WTC11 (cell line): Measurements from ENCODE around the gene SLC7A6OS. TPM values are rescaled to one million over a fixed set of nuclear protein-coding genes. Genes with fewer than 3 reads are reported as not detected.

Source experiments
- ATAC-seq: fragments of 200-7000 bp; cut with Tn5 transposase; 2 replicates; pipeline ENCODE4 v1.10.0; 2021; ENCODE audit warnings: mild to moderate bottlenecking, moderate library complexity
- CTCF ChIA-PET: fragments of 300-600 bp; sonication (Branson Sonifier 250); formaldehyde crosslinking; loops from one replicate; lab custom pipeline; 2021; ENCODE audit warnings: antibody characterized with exemption; lab: Charles Lee
- POLR2A ChIA-PET: fragments of 350-600 bp; sonication (Branson Sonifier 250); formaldehyde crosslinking; loops from one replicate; lab custom pipeline; 2021; ENCODE audit warnings: antibody characterized with exemption; lab: Charles Lee
- DNase-seq: peaks from one replicate; pipeline ENCODE4 v3.0.0; 2021; ENCODE audit warnings: low spot score
- H3K27ac Mint-ChIP-seq: 2 replicates; pipeline ENCODE4 v1.8.0; 2021; ENCODE audit warnings: mixed read lengths
- H3K27me3 Mint-ChIP-seq: 2 replicates; pipeline ENCODE4 v1.8.0; 2021; ENCODE audit warnings: low read depth, mild to moderate bottlenecking, moderate library complexity, mixed read lengths
- H3K36me3 Mint-ChIP-seq: 2 replicates; pipeline ENCODE4 v1.8.0; 2021; ENCODE audit warnings: mixed read lengths
- H3K4me1 Mint-ChIP-seq: 2 replicates; pipeline ENCODE4 v1.8.0; 2022; ENCODE audit warnings: mixed read lengths
- H3K4me3 Mint-ChIP-seq: 2 replicates; pipeline ENCODE4 v1.8.0; 2021; ENCODE audit warnings: mild to moderate bottlenecking, moderate library complexity, mixed read lengths
- H3K9me3 Mint-ChIP-seq: 2 replicates; pipeline ENCODE4 v1.8.0; 2021; ENCODE audit warnings: mixed read lengths
- ATF1 ChIP-seq: sonication (generic); formaldehyde crosslinking; IDR thresholded peaks from 2 replicates; pipeline ENCODE4 v1.8.1; 2023; ENCODE audit warnings: mild to moderate bottlenecking, moderate library complexity, missing genetic modification reagents
- CREM ChIP-seq: sonication (generic); formaldehyde crosslinking; IDR thresholded peaks from 2 replicates; pipeline ENCODE4 v1.8.1; 2022; ENCODE audit warnings: mild to moderate bottlenecking, missing genetic modification reagents, moderate library complexity
- E2F1 ChIP-seq: sonication (generic); formaldehyde crosslinking; IDR thresholded peaks from 2 replicates; pipeline ENCODE4 v1.8.0; 2022; ENCODE audit warnings: mild to moderate bottlenecking, missing genetic modification reagents
- ETV6 ChIP-seq: sonication (generic); formaldehyde crosslinking; IDR thresholded peaks from 2 replicates; pipeline ENCODE4 v1.8.1; 2022; ENCODE audit warnings: mild to moderate bottlenecking, missing genetic modification reagents
- GABPB1 ChIP-seq: sonication (generic); formaldehyde crosslinking; IDR thresholded peaks from 2 replicates; pipeline ENCODE4 v1.8.1; 2023; ENCODE audit warnings: mild to moderate bottlenecking, missing genetic modification reagents
- JAZF1 ChIP-seq: fragments of 250-450 bp; sonication (Bioruptor Pico); IDR thresholded peaks from 2 replicates; pipeline ENCODE4 v1.9.0; 2021; ENCODE audit warnings: moderate library complexity, mild to moderate bottlenecking, inconsistent platforms
- MAX ChIP-seq: sonication (generic); formaldehyde crosslinking; IDR thresholded peaks from 2 replicates; pipeline ENCODE4 v1.8.0; 2022; ENCODE audit warnings: mild to moderate bottlenecking, missing genetic modification reagents
- NFATC4 ChIP-seq: fragments of 250-450 bp; sonication (Bioruptor Pico); IDR thresholded peaks from 2 replicates; pipeline ENCODE4 v1.9.0; 2021; ENCODE audit warnings: mild to moderate bottlenecking
- NR1H2 ChIP-seq: sonication (generic); formaldehyde crosslinking; IDR thresholded peaks from 2 replicates; pipeline ENCODE4 v1.9.0; 2021; ENCODE audit warnings: mild to moderate bottlenecking, moderate library complexity, missing genetic modification reagents
- SMAD4 ChIP-seq: sonication (generic); formaldehyde crosslinking; IDR thresholded peaks from 2 replicates; pipeline ENCODE4 v1.8.0; 2022; ENCODE audit warnings: mild to moderate bottlenecking, missing genetic modification reagents
- TCF7 ChIP-seq: sonication (generic); formaldehyde crosslinking; IDR thresholded peaks from 2 replicates; pipeline ENCODE4 v1.8.0; 2022; ENCODE audit warnings: mild to moderate bottlenecking, low read depth, missing genetic modification reagents, moderate library complexity
- ZNF416 ChIP-seq: fragments of 250-450 bp; sonication (Bioruptor Pico); IDR thresholded peaks from 2 replicates; pipeline ENCODE4 v1.9.0; 2021; ENCODE audit warnings: mild to moderate bottlenecking, inconsistent platforms
- ZNF671 ChIP-seq: fragments of 250-450 bp; sonication (Bioruptor Pico); IDR thresholded peaks from 2 replicates; pipeline ENCODE4 v1.8.0; 2021; ENCODE audit warnings: mild to moderate bottlenecking
- total RNA-seq: library from RNA; stranded (reverse); gene quantifications from 3 replicates; pipeline ENCODE4 v1.2.3, GENCODE V29; 2021
- TF ChIP-seq, protein P1 (sequence below): fragments of 250-450 bp; sonication (Bioruptor Pico); IDR thresholded peaks from 2 replicates; pipeline ENCODE4 v1.8.0; 2021; ENCODE audit warnings: mild to moderate bottlenecking
- TF ChIP-seq, protein P2 (sequence below): sonication (generic); formaldehyde crosslinking; conservative IDR thresholded peaks from 2 replicates; pipeline ENCODE4 v1.8.1; 2022; ENCODE audit warnings: mild to moderate bottlenecking, missing genetic modification reagents
- TF ChIP-seq, protein P3 (sequence below): sonication (generic); formaldehyde crosslinking; IDR thresholded peaks from 2 replicates; pipeline ENCODE4 v1.8.1; 2022; ENCODE audit warnings: low read depth, missing genetic modification reagents, borderline replicate concordance
- TF ChIP-seq, protein P4 (sequence below): sonication (generic); formaldehyde crosslinking; IDR thresholded peaks from 2 replicates; pipeline ENCODE4 v1.8.1; 2023; ENCODE audit warnings: mild to moderate bottlenecking, missing genetic modification reagents, borderline replicate concordance
- TF ChIP-seq, protein P5 (sequence below): sonication (generic); formaldehyde crosslinking; IDR thresholded peaks from 2 replicates; pipeline ENCODE4 v1.8.1; 2023; ENCODE audit warnings: mild to moderate bottlenecking, missing genetic modification reagents

SLC7A6OS gene
- total RNA-seq, 1 experiment from 2014 or later, result 22.6 TPM

DNA sequence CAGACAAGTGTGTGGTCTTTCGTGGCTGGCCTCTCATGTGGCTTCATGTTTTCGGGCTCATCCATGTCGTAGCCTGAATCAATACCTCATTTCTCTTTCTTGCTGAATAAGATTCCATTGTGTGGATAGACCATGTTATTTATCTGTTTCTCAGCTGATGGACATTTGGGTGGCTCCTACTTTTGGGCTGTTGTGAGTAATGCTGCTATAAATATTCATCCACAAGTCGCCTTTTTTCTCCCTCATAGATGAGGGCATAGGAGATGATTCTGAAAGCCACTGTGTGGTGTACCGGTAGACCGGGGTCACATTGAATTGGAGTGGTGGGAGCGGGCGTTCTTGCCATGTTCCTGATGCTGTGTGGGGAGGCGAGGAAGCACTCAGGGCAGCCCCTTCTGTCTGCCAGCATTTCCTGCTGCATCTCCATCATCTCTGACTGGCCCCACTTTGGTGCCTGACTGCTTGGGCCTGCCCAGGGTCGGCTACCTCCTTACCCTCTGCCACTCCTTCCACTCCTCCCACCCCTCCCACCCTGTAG, 40.1 kb upstream of the SLC7A6OS start:
- Mint-ChIP-seq H3K27me3 (no peaks in the 10 kb centered on the region), H3K4me3 (no peak overlapping the region), H3K36me3 (peaks cover 35% of the 10 kb centered on the region), H3K9me3 (no peaks in the 10 kb centered on the region), H3K27ac (no peak overlapping the region), H3K4me1 (no peaks in the 10 kb centered on the region)
- CTCF ChIA-PET, result no interaction called here
- POLR2A ChIA-PET, result no interaction called here
- TF ChIP-seq MAX (no peak), GABPB1 (CRISPR knock-in tag) (no peak), JAZF1 (no peak)
- ATAC-seq (no peak), DNase-seq (no peak)

DNA sequence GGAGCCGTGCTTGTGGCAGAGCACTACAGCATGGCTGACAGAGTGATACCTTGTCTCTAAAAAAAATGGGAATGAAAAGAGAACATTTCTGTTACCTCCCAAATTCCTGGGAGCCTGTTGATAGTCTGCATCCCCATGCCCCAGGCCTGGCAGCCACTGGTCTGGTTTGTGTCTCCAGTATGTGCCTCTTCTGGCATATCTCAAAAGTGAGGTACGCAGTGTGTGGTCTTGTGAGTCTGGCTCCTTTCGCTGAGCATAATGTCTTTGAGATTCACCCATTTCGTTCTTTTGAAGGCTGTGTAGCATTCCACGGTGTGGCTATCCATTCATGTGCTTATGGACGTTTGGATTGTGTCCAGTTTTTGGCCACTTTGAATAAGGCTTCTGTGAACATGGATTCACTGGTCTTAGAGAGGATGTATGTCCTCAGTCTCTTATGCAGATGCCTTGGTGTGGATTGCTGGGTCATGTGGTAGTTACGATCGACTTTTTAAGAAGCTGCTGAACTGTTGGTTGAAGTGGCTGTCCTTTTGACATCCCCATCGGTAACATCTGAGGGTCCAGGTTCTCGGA, 39.2 kb upstream of the SLC7A6OS start:
- ATAC-seq (no peak), DNase-seq (no peak)
- CTCF ChIA-PET, result no interaction called here
- Mint-ChIP-seq H3K9me3 (no peaks in the 10 kb centered on the region), H3K4me1 (no peaks in the 10 kb centered on the region), H3K36me3 (peaks cover 39% of the 10 kb centered on the region), H3K27me3 (no peaks in the 10 kb centered on the region), H3K27ac (no peak overlapping the region), H3K4me3 (no peak overlapping the region)
- TF ChIP-seq CREM (CRISPR knock-in tag) (no peak), E2F1 (CRISPR knock-in tag) (no peak), NFATC4 (no peak), ZNF671 (CRISPR knock-in tag) (no peak), ZNF416 (no peak), SMAD4 (CRISPR knock-in tag) (no peak), TCF7 (CRISPR knock-in tag) (no peak), ETV6 (CRISPR knock-in tag) (no peak)
- TF ChIP-seq, protein P1, sequence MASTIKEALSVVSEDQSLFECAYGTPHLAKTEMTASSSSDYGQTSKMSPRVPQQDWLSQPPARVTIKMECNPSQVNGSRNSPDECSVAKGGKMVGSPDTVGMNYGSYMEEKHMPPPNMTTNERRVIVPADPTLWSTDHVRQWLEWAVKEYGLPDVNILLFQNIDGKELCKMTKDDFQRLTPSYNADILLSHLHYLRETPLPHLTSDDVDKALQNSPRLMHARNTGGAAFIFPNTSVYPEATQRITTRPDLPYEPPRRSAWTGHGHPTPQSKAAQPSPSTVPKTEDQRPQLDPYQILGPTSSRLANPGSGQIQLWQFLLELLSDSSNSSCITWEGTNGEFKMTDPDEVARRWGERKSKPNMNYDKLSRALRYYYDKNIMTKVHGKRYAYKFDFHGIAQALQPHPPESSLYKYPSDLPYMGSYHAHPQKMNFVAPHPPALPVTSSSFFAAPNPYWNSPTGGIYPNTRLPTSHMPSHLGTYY, result no peak
- TF ChIP-seq, protein P2, sequence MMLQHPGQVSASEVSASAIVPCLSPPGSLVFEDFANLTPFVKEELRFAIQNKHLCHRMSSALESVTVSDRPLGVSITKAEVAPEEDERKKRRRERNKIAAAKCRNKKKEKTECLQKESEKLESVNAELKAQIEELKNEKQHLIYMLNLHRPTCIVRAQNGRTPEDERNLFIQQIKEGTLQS (CRISPR knock-in tag), result no peak
- POLR2A ChIA-PET, result no interaction called here

DNA sequence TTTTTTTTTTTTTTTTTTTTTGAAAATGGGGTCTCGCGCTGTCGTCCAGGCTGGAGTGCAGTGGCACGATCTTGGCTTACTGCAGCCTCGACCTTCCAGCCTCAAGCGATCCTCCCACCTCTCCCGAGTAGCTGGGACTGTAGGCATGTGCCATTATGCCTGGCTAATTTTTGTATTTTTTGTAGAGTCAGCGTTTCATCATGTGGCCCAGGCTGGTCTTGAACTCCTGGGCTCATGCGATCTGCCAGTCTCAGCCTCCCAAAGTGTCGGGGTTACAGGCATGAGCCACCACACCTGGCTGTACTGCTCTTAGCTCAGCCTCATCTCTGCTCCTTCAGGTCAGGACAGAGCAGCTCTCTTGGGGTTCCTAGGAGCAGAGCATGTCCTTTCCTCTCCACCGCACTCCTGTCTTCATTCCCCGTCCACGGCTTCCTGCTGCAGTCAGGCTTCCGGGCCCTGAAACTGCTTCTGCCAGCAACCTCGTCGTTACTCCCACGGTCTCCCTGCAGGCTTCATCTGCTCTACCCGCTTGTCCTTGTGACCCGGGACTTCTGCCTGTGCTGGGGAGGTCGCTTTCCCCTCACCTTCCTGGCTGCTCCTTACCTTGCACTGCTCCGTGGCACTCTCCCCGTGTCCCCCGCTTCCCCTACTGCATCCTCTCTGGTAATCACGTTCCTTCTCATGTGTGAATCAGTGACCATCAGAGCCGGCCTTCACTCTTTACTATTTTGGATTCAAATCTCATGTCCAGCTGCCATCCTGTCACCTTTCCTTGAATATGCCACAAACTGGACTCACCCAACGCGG, 38.1 kb upstream of the SLC7A6OS start:
- Mint-ChIP-seq H3K4me3 (no peak overlapping the region), H3K36me3 (peaks cover 41% of the 10 kb centered on the region), H3K9me3 (no peaks in the 10 kb centered on the region), H3K27ac (no peak overlapping the region), H3K4me1 (no peaks in the 10 kb centered on the region), H3K27me3 (no peaks in the 10 kb centered on the region)
- CTCF ChIA-PET, result interaction anchor here (0.6 to 1.1 kb wide), 4 partner anchors 13 to 172 kb away, joined by 3 to 4 read pairs (median 3); no protein-coding TSS in a partner anchor
- POLR2A ChIA-PET, result no interaction called here
- DNase-seq, result no peak
- ATAC-seq, result no peak
- TF ChIP-seq, protein P3, sequence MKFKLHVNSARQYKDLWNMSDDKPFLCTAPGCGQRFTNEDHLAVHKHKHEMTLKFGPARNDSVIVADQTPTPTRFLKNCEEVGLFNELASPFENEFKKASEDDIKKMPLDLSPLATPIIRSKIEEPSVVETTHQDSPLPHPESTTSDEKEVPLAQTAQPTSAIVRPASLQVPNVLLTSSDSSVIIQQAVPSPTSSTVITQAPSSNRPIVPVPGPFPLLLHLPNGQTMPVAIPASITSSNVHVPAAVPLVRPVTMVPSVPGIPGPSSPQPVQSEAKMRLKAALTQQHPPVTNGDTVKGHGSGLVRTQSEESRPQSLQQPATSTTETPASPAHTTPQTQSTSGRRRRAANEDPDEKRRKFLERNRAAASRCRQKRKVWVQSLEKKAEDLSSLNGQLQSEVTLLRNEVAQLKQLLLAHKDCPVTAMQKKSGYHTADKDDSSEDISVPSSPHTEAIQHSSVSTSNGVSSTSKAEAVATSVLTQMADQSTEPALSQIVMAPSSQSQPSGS (CRISPR knock-in tag), result no peak
- TF ChIP-seq, protein P4, sequence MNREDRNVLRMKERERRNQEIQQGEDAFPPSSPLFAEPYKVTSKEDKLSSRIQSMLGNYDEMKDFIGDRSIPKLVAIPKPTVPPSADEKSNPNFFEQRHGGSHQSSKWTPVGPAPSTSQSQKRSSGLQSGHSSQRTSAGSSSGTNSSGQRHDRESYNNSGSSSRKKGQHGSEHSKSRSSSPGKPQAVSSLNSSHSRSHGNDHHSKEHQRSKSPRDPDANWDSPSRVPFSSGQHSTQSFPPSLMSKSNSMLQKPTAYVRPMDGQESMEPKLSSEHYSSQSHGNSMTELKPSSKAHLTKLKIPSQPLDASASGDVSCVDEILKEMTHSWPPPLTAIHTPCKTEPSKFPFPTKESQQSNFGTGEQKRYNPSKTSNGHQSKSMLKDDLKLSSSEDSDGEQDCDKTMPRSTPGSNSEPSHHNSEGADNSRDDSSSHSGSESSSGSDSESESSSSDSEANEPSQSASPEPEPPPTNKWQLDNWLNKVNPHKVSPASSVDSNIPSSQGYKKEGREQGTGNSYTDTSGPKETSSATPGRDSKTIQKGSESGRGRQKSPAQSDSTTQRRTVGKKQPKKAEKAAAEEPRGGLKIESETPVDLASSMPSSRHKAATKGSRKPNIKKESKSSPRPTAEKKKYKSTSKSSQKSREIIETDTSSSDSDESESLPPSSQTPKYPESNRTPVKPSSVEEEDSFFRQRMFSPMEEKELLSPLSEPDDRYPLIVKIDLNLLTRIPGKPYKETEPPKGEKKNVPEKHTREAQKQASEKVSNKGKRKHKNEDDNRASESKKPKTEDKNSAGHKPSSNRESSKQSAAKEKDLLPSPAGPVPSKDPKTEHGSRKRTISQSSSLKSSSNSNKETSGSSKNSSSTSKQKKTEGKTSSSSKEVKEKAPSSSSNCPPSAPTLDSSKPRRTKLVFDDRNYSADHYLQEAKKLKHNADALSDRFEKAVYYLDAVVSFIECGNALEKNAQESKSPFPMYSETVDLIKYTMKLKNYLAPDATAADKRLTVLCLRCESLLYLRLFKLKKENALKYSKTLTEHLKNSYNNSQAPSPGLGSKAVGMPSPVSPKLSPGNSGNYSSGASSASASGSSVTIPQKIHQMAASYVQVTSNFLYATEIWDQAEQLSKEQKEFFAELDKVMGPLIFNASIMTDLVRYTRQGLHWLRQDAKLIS (CRISPR knock-in tag), result no peak
- TF ChIP-seq, protein P5, sequence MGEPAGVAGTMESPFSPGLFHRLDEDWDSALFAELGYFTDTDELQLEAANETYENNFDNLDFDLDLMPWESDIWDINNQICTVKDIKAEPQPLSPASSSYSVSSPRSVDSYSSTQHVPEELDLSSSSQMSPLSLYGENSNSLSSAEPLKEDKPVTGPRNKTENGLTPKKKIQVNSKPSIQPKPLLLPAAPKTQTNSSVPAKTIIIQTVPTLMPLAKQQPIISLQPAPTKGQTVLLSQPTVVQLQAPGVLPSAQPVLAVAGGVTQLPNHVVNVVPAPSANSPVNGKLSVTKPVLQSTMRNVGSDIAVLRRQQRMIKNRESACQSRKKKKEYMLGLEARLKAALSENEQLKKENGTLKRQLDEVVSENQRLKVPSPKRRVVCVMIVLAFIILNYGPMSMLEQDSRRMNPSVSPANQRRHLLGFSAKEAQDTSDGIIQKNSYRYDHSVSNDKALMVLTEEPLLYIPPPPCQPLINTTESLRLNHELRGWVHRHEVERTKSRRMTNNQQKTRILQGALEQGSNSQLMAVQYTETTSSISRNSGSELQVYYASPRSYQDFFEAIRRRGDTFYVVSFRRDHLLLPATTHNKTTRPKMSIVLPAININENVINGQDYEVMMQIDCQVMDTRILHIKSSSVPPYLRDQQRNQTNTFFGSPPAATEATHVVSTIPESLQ (CRISPR knock-in tag), result no peak
- no peak for TF ChIP-seq NR1H2 (CRISPR knock-in tag)
- TF ChIP-seq ATF1 (CRISPR knock-in tag), result no peak
- TF ChIP-seq ETV6 (CRISPR knock-in tag), result no peak
- no peak for TF ChIP-seq CREM (CRISPR knock-in tag)
